DMS 273 (cell line): Measurements from ENCODE around the gene ZG16.
"Not testable (repeated sequence)": the region's sequence is repeated elsewhere in the genome, so short reads cannot be mapped to it uniquely, and the experiment has no call there.

Source experiments
- DNase-seq: peaks from one replicate; lab custom pipeline; 2025; ENCODE audit not compliant: unreplicated experiment; lab: John Stamatoyannopoulos, UW

The ZG16 gene

GRCh38 chr16:29783094-29783953 is 5.3 kb downstream of the ZG16 start:
- not testable (repeated sequence) for DNase-seq

GRCh38 chr16:29784157-29784556 is 6.1 kb downstream of the ZG16 start:
- DNase-seq, result no peak

- no peak for DNase-seq
Measured at GRCh38 chr16:29784901-29785500, 6.9 kb downstream of the ZG16 start.

- not testable (repeated sequence) for DNase-seq
Measured at GRCh38 chr16:29787155-29787554, 9.1 kb downstream of the ZG16 start.

GRCh38 chr16:29789775-29790182 is 11.7 kb downstream of the ZG16 start:
- no peak for DNase-seq

GRCh38 chr16:29790183-29790948 is 12.3 kb downstream of the ZG16 start, which contains the start of gene KIF22:
TSS of gene KIF22 (plus strand) at chr16:29790751. CDS start at chr16:29790760, 9 bp downstream.
- peak; percentile 100 for DNase-seq

GRCh38 chr16:29790949-29791844 is 13.1 kb downstream of the ZG16 start:
- DNase-seq, result peak; percentile 57

GRCh38 chr16:29791845-29792807 is 14.1 kb downstream of the ZG16 start:
- DNase-seq, result no peak

- DNase-seq, result not testable (repeated sequence)
Measured at GRCh38 chr16:29793153-29793552, 15.1 kb downstream of the ZG16 start.

- DNase-seq, result no peak
Measured at GRCh38 chr16:29794231-29794710, 16.2 kb downstream of the ZG16 start.

- DNase-seq, result no peak
Measured at GRCh38 chr16:29802416-29802935, 24.4 kb downstream of the ZG16 start.

GRCh38 chr16:29804020-29804419 is 26.0 kb downstream of the ZG16 start:
- no peak for DNase-seq

GRCh38 chr16:29804455-29805231 is 26.6 kb downstream of the ZG16 start:
- peak; percentile 85 for DNase-seq

- peak; percentile 99 for DNase-seq
Measured at GRCh38 chr16:29805232-29806098, 27.4 kb downstream of the ZG16 start.

GRCh38 chr16:29806099-29806579 is 28.1 kb downstream of the ZG16 start, which contains the start of gene MAZ:
TSS of gene MAZ (plus strand) at chr16:29806529. CDS start at chr16:29806702, 173 bp downstream.
- DNase-seq, result peak; percentile 98

GRCh38 chr16:29806641-29807425 is 28.8 kb downstream of the ZG16 start:
- DNase-seq, result peak; percentile 92
